GM18951 (cell line): Measurements from ENCODE around the gene MAP3K9.
"Not testable (repeated sequence)": the region's sequence is repeated elsewhere in the genome, so short reads cannot be mapped to it uniquely, and the experiment has no call there.

ENCODE experiments used
- POLR2A ChIP-seq: IDR thresholded peaks from 4 replicates; pipeline ENCODE4 v1.6.1; 2011; ENCODE audit warnings: mild to moderate bottlenecking; ENCODE audit not compliant: insufficient read length, insufficient read depth; ENCODE audit errors: extremely low read depth
- in situ Hi-C: fragments of 300-500 bp; cut with MboI; formaldehyde crosslinking; loops from one replicate; pipeline ENCODE4 v1.12.0; 2022; ENCODE audit warnings: low sequenced_read_pairs, mixed read lengths, inconsistent platforms; ENCODE audit not compliant: unreplicated experiment

MAP3K9 gene

DNA sequence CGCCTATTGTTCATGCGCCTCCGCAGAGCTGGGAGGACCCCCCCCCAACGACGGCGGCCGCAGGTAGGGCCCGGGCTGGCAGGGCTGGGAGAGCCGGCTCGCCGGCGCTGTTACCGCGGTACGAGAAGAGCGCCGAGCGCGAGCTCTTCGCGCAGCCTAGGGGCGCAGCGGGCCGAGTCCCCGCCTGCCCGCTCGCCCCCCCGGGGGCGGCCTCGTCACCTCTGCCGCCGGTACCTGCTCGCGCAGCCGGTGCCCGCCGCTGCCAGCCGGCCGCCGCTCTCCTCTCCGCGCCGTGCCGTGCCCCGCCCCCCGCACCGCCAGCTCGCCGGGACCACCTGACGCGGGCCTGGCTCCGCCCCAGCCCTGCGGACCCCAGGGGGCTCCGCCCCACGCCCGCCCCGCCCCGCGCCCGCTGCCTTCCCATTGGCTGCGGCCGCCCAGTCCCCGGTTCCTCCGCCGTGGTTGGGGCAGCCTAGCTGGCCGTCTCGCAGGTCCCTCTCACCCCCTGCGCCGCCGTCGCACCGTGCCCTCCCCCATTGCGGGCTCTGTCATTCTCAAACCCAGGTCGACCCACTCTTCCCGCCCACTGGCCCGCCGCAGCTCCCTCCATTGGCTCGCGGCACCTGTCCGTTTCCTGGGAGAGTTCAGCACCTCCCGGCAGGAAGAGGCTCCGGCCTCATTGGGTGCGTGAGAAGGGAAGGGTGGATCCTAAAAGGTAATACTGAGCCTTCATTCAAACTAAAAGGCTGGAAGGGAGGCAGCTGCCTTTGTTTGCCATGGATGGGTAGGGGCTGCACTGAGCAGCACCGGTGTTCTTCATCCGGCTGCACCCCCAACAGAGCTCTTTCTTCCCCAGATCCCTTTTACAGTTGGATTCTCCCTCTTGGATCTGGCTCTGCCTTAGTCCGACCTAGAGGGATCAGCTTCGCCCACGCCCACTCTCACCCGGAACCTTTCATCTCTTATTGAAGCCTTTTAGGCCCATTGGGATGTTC, at the start of gene MAP3K9:
Gene MAP3K9, minus strand, starts transcription at position 289 of the 995 bp plus-strand sequence. CDS start 342 bp downstream, outside the sequence.
- TF ChIP-seq POLR2A: peak; percentile 50
- in situ Hi-C loops: loop anchor here (10.0 kb wide), 2 partner anchors 165 to 185 kb away; no protein-coding TSS in a partner anchor

DNA sequence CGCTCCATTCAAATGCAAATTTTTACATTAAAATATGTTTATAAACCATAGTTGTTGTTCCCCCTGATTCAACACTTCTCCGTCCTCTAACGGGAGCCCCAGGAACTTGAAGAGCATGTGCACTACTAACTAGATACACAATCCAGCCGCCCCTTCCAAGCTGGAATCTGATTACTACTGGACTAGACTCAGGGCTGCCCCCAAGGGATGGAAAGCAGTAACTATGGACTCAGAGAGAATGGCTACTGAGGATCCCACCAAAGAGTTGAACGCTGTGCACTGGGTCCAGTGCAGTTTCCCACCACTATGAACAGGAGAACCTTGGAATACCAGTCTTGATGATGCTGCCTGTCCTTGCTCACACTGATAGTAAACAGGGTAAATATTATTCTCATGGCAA, 49.3 kb upstream of the MAP3K9 start:
- in situ Hi-C loops: no loop called here
- no peak for TF ChIP-seq POLR2A

DNA sequence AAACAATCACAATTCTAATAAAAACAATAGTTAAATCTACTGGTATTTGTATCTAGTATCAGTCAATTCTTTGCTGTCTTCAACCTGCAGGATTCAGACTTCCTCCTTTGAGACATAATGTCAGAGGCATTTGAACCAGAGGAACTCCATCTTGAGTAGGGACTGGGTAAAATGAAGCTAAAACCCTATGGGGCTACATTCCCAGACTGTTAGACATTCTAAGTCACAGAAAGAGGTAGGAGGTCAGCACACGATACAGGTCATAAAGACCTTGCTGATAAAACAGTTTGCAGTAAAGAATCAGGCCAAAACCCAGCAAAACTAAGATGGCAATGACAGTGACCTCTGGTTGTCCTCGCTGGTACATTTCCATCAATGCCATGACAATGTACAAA, 48.2 kb upstream of the MAP3K9 start:
- in situ Hi-C loops: no loop called here
- no peak for TF ChIP-seq POLR2A

DNA sequence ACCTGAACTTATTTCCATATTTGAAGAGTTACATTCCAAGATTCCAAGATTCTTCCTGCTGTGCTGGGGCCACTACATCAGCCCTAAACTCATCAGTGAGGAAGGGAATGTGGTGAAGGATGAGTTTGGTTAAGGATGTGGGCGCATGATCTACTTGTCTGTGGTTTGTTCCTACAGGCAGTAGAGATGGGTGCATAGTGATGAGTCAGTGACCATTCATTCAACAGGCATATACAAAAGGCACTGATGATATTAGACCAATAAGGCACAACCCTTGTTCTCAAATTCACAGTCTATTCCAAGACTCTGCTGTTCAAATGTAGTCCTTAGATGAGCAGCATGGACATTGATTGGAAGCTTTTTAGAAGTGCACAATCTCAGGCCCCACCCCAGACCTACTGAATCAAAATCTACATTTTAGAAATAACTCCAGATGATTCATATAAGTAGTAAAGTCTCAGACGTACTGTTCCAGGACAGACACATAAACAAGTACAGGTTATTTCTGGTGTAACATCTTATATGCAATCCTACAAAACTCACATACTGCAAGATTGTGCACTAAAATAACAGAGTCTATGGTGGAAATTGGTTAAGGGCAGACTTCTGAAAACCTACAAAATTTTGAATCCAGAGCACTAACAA, 47.7 kb upstream of the MAP3K9 start:
- no peak for TF ChIP-seq POLR2A
- in situ Hi-C loops: no loop called here

DNA sequence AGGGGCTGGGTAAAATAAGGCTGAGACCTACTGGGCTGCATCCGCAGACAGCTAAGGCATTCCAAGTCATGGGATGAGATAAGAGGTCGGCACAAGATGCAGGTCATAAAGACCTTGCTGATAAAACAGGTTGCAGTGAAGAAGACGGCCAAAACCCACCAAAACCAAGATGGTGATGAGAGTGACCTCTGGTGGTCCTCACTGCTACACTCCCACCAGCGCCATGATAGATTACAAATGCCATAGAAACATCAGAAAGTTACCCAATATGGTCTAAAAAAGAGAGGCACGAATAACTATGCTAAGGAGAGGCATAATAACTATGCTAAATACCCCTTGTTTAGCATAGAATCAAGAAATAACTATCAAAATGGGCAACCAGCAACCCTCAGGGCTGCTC, 46.2 kb upstream of the MAP3K9 start:
- in situ Hi-C loops: no loop called here

DNA sequence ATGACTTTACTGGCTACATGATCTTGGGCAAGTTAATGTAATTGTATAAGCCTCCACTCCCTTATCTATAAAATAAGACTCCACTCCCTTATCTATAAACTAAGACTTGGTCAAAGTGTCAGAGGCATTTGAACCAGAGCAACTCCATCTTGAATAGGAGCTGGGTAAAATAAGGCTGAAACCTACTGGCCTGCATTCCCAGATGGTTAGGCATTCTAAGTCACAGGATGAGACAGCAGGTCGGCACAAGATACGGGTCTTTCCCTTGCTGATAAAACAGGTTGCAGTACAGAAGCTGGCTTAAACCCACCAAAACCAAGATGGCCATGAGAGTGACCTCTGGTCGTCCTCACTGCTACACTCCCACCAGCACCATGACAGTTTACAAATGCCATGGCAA, 44.3 kb upstream of the MAP3K9 start:
- in situ Hi-C loops: not testable (repeated sequence)

More for the DNA sequence above, 46.2 kb upstream of the MAP3K9 start:
- TF ChIP-seq POLR2A: no peak

DNA sequence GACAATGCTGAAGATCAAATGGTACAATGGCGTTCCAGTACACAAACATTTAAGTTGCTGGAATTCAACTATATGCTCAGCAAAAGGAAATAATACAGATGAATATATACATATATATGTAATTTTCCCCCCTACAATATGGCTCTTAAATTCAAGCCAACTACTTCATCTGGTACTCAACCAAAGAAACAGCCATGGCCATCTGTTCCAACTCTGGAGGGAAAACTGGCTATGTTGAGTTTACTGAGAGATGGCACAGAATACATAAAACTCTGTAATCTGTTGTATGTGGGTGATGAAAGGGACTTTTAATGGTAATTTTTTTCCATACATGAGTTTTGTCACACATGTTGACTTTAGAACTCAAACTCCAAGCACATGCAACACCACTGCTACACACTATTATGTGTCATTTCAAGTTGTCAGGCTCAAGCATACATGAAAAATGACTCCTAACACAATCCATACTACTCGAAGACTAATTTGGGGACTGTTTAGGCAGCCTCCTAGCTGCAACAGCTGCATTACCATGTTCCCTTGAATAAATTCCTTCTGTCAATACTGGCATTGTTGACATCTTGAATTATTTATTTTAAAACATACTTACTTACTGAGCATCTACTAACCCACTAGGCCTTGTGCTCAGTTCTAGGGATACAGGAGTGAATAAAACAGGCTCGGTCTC, 38.2 kb upstream of the MAP3K9 start:
- in situ Hi-C loops: no loop called here
- no peak for TF ChIP-seq POLR2A

DNA sequence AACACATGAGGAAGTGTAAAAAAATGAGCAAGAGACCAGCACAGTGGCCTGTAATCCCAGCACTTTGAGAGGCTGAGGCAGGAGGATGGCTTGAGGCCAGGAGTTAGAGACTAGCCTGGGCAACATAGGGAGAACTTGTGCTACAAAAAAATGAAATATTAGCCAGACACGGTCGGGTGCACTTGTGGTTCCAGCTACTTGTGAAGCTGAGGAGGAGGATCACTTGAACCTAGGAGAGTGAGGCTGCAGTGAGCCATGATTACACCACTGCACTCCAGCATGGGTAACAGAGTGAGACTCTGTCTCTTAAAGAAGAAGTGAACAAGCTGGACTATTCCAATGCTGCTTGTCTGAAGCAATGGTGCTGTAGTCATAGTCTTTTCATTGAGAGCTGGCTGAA, 36.3 kb upstream of the MAP3K9 start:
- in situ Hi-C loops: no loop called here
- no peak for TF ChIP-seq POLR2A

DNA sequence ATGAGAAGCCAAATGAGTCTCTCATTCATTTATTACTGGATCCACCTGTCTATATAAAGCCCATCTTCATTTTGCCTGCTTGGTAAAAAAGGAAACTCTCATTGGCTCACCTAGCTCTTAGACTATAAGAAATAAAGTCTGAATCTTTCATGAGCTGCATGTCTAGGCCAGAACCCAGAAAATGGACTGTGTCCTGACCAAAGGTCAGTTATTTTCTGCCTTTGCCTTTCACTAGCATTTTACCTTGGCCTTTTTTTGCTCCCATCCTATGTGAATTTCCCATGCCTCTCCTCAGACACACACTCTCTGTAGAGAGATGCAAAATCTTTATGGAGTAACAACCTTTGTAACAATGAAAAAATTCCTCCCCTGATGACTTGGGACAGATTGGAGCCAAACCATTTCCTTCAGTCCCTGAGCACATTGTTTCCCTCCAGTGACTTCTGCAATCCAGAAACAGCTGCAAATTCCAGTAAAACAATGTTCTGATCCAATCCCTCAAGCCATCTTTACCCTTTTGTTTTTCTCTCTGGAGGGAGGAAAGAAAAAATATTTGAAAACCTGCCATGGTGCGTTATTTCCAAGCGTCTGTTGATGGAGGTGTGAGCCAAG, 33.6 kb upstream of the MAP3K9 start:
- in situ Hi-C loops: no loop called here
- TF ChIP-seq POLR2A: no peak

DNA sequence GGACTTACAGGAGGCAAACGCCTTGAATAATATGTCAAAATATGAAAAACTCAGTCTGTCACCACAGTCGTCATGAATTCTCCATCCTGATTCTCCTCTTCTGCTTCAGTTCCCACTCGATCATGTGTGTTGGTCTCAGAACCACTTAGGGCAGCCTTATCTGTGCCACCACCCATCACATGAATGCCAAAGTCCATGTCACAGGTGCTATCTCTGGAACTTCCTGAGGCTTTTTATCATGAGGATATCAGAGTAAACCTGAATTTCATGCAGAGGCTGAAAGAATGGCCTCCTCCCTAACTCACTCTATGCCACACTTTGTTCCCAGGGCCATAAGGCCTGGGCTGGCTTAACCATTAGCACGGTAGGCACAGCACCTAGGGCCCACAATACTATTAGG, 28.8 kb upstream of the MAP3K9 start:
- in situ Hi-C loops: no loop called here
- no peak for TF ChIP-seq POLR2A

DNA sequence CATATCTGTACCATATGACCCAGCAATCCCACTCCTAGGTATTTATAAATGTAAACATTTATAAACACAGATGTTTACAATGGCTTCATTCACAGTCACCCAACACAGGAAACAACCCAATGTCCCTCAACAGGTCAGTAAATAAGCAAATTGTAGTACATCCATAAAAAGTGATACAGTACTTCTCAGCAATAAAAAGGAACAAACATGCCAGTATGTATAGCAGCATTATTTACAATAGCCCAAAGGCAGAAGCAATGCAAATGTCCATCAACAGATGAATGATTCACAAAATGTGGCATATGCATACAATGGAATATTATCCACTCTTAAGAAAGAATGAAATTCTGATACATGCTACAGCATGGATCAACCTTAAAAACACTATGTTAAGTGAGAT, 27.6 kb upstream of the MAP3K9 start:
- no peak for TF ChIP-seq POLR2A
- in situ Hi-C loops: no loop called here

DNA sequence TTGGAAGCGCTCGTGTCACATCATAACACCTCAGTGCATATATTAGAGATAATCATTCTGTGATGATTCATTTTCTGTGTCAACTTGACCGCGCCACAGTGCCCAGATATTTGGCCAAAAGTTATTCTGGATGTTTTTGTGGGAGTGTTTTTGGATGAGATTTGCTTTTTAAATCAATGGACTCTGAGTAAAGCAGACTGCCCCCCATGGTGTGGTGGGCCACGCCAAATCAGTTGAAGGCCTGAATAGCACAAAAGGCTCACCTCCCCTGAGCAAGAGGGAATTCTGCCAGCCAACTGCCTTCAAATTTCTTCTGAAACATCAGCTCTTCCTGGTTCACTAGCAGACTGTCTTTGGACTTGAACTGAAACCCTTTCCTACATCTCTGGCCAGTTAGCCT, 24.6 kb upstream of the MAP3K9 start:
- TF ChIP-seq POLR2A: no peak
- in situ Hi-C loops: no loop called here
